ENCODE measurements around the gene IL17REL. TPM values are rescaled to one million over a fixed set of nuclear protein-coding genes. Genes with fewer than 3 reads are reported as not detected.

Gene IL17REL
- total RNA-seq, 1 donor from 2014 or later, result under 0.01 TPM

DNA sequence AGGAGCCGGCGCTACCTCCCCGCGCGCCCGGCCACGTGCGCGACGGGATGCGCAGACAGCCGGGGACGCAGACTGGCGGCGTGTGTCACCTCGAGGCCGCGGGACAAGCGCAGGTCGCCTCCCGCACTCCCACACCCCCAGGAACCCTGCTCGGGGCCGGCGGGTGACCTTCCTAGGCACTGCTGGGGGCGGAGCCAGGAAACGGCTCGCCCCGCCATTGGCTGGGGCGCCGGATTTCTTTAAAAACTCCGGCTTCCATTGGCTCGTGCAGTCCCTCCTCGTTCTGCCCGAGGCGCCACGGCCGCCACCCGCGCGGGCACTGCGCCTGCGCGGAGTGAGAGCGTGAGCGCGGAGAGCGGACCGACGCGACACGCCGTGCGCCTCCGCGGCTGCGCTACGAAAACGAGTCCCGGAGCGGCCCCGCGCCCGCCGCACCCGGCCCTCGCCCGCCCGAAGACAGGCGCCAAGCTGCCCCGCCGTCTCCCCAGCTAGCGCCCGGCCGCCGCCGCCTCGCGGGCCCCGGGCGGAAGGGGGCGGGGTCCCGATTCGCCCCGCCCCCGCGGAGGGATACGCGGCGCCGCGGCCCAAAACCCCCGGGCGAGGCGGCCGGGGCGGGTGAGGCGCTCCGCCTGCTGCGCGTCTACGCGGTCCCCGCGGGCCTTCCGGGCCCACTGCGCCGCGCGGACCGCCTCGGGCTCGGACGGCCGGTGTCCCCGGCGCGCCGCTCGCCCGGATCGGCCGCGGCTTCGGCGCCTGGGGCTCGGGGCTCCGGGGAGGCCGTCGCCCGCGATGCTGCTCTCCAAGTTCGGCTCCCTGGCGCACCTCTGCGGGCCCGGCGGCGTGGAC is 52.2 kb downstream of the IL17REL start, which contains the start of gene PIM3:
PIM3 (plus strand) TSS at position 614 of the 846 bp plus-strand sequence; CDS start at position 790, 176 bp downstream.
- FAIRE-seq, result no peak
- peak; percentile 99 for DNase-seq (ENCODE audit: low spot score in 2 of 2)

DNA sequence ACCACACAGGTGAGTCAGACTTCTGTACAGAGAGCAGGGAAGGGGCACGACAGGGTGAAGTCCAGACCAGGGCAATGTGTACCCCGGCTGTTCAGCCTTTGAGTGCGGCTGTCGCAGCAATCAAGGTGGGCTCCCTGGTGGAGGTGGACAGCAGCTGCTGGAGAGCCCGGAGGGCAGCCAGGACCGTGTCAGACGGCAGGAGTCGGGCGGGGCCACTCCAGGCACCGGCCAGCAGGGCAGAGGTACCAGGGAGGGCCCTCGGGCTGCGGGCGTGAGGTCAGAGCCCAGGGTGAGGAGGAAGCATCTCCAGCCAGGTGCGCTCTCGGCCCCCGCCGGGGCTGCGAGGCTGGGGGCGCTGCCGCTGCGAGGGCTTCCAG is 52.8 kb downstream of the IL17REL start:
- DNase-seq (ENCODE audit: low spot score in 2 of 2) (no peak), FAIRE-seq (no peak)

DNA sequence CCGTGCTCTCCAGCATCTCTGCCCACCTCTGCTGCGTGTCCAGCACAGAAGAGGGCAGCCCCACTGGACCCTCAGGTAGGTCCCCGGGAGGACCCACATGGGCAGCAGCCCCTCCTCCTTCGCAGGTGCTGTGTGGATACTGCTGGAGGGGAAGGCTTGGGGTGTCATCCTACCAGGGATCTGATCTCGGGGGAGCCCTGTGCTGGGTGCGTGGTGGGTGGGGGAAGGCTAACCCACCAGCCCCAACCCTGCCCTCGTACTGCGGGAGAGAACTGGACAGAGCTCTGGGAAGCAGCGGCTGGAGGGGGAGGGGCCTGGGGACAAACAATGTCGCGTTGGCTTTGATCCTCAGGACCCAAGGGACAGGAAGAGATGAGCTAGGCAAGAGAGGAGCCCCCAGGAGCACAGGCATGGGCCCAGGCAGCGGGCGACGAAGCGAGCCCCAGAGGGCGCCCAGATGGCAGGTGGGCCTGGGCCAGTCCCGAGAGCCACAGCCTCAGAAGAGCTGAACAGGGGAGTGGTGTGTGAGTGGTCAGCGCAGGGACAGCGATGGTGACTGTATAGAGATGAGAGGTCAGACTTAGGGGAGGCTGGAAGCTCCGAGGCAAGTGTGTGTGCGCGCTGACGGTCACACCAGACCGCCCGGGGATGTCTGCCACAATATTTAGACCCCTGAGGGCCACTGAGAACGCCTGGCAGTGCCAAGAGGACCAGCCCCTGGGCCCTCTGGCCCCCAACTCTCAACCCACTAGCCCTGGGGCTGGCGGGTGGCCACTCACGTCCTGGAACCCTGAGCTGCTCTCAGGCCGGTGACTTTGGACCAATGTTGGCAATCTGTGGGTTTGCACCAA is 53.4 kb downstream of the IL17REL start:
- FAIRE-seq (no peak), DNase-seq (ENCODE audit: low spot score in 2 of 2) (no peak)

DNA sequence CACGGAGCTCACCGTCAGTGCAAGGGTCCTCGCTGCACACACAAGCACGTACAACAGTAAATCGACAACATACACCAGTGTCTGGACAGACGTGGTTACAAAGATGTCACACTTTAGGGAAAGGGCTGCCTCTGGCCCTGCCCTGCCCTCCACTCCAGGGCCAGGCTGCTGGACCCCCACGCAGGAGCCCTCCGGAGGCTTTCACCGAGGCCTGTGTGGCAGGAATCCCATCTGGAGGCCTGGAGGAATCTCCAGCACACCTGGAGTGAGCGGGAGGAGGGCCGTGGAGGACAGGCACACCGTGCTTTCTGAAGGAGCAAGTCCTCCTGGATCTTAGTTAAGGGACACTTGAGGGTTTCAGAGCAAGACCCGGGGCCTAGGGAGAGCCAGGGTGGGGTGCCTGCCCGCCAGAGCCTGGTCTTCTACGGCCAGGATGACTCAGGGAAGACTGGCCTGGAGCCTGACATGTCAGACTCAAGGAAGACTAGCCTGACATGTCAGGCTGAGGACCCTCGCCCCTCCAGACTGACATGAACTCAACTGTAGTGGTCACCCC is 54.1 kb downstream of the IL17REL start:
- FAIRE-seq, result no peak
- DNase-seq (ENCODE audit: low spot score in 2 of 2), result no peak

DNA sequence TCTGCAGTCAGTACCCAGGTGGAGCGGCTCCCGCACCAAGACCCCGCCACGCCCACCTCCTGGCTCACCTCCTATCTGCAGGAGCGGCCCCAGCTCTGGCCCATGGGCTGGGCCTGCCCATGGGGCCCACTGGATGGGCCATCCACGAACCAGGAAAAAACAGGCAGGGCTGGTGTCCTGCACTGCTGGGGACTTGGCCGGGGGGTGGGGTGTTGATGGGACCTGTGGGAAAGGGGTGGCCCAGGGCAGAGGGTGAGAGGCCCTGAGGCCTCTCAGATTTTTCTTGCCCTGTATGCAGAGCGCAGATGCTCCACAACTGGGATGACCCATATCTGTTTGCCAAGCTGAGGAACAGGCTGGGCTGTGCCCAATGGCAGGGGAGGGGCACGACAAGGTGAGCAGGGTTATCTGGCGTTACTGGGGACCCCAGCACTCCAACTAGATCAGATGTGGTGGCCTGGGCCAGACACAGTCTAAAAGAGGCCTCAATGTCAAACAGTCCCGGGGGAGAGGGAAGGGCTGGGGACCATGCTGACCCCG is 54.7 kb downstream of the IL17REL start:
- no peak for DNase-seq (ENCODE audit: low spot score in 2 of 2)
- FAIRE-seq, result no peak

DNA sequence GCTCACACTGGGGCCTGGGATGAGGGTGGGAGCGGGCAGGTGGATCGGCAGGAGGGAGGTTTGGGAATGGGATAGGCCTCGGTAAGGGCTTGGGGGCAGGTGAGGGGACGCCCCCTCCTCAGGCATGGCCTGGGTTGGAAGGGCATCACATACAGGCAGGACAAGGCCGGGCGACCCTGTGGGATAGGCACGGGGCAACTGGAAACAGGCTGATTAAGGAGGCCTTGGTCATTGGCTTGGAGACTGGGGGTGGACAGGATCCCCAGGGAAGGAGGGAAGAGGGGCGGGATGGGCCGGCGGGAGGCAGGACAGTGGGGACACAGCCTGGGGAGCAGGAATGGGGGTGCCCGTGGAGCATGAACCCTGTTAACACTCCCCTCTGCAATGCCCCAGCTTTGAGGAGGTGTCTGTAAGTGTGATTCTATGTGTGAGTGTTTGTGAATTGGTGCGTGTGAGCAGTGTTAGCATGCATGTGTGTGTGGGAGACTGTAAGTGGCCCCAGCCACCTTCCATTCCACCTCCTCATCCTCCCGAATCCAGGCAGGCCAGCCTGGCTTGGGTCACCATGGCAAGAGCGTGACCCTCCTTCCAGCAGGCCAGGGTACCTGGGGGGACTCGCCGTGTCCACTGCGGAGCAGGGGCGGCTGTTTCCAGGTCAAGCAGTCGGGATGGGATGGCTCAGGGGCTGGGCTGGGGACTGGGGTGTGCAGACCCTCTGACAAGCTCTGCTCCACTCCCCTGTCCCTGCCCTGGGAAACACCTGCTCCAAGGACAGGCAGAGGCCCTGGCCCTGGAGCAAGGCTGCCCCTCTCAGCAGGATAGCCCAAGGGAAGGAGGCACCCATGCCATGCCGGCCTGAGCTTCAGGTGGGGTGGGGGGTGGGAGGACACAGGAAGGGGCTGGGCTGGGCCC is 55.4 kb downstream of the IL17REL start:
- FAIRE-seq, result no peak

DNA sequence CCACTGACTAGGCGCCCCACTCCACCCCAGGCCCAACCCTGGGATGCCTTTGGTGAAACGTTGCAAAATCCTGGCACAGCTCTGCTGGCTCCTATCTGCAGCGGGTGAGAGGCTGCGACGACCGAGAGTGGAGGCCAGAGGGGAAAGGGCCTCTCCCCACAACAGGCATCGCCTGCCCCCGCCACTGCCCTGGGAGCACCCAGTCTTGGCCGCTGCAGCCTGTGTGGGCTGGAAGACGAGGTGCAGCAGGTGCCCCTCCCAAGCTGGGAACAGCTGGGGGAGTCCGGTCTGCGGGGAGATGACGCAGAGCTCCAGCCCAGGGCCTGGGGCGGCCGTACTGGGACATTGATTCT is 56.2 kb downstream of the IL17REL start:
- FAIRE-seq (no peak), DNase-seq (ENCODE audit: low spot score in 2 of 2) (no peak)

More for the DNA sequence above, 55.4 kb downstream of the IL17REL start:
- DNase-seq (ENCODE audit: low spot score in 2 of 2), result no peak

DNA sequence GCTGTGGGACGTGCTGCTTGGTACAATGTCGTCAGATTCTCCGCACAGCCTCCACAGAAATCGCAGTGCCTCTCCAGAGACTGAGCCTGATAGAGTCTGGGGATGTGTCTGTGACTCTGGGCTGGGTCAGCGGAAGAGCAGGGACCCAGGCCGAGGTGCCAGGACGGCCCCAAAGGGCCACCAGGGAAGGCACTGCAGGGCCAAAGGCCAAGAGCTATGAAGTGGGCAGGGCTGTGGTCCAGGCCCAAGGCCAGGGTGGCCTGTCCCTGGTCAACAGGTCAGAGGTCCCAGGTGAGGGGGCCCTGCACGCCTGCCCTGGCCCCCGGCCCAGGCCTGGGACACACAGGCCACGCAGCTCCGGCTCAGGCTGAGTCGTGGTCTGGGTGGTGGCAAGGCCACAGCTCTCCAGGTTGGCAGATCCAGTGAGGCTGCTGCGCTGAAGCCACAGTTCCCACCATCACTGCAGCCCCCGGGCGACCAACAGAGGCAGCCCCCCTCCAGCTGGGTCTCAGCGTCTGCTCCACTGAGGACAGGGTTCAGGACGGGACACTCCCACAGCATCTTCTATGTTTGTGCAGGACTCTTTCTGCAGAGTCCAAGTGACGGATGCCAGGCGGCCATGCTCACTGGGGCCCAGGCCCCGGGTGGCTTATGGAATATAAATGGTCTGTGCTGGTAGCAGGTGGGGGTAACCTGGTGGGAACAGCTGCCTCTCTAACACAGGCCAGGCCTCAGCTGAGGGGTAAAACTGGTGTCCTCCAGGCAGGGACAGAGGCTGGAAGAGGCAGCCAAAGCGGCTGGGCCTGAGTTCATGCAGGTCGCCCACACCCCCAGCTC is 56.8 kb downstream of the IL17REL start:
- FAIRE-seq, result no peak
- no peak for DNase-seq (ENCODE audit: low spot score in 2 of 2)

DNA sequence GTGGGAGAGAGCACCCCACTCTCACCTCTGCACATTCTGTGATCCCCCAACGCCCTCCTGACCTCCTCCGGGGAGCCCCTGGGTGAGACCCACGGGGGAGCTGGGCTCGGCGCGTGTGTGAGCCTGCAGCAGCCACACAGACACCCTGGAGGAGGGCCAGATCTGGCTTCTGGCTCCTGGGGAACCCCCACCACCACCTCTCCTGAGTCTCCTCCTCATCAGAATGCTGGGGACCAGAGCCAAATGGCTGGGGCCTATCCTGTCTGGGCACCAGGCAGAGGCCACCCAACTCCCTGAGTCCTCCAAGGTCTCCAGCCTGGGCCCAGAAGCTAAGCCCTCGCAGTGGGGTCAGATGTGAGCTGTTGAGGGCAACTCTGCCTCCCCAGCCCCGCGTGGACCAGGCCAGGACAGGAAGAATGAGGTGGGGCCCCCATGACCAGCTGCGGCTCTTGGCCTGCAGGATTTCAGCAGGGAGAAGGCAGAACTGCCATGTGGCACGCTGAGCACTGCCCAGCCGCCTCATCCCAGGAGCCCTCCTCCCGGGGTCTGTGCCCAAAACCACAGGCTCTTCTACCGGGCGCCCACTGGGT is 57.5 kb downstream of the IL17REL start:
- no peak for DNase-seq (ENCODE audit: low spot score in 2 of 2)
- no peak for FAIRE-seq

DNA sequence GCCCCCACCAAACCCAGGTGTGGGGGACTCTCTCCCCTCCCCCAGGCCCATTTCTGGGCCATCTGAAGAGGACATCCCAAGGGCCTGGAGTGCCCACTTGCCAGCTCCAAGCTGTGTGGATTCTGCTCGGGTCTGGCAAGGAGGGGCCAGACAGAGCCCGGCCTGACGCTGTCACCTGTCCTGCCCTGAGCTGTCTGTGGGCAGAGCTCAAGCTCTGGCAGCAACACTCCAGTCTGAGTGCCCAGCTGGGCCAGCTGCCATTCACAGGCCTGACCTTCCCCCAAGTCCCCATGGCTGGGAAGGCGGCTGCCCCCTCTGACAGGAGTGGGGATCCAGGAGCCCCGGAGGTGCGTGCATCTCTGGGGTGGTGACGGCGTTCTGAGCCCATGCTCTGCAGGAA is 58.2 kb downstream of the IL17REL start:
- FAIRE-seq (no peak), DNase-seq (ENCODE audit: low spot score in 2 of 2) (no peak)

DNA sequence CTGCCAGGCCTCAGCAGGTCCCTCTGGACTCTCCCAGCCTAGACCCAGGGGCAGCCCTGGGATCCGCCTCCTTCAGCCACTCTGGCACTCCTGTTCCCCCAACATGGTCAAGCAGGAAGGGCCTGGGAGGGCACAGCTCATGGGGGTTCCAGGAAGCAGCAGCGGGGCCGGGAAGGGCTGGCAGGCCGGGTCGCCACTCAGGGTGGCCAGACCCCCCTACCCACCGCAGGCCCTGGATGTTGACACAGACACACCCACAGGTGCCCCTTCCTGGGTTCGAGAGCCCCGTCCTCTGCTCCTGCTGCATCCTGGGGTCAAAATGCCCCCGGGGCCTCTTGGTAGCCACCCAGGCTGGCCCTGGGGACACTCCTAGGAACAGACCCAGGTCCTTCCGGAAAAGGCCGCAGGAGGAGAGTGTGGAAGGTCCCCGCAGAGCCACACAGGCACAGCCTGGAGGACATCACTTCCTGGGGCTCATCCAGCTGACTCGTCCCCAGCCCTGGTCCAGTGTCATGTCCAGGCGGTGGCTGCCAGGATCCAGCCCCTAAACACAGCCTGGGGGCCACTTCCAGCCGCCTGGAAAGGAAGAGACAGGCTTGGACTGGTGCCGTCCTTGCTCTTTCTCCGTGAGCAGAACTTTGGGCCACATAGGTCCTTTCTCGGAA is 58.8 kb downstream of the IL17REL start:
- DNase-seq (ENCODE audit: low spot score in 2 of 2) (no peak), FAIRE-seq (no peak)

DNA sequence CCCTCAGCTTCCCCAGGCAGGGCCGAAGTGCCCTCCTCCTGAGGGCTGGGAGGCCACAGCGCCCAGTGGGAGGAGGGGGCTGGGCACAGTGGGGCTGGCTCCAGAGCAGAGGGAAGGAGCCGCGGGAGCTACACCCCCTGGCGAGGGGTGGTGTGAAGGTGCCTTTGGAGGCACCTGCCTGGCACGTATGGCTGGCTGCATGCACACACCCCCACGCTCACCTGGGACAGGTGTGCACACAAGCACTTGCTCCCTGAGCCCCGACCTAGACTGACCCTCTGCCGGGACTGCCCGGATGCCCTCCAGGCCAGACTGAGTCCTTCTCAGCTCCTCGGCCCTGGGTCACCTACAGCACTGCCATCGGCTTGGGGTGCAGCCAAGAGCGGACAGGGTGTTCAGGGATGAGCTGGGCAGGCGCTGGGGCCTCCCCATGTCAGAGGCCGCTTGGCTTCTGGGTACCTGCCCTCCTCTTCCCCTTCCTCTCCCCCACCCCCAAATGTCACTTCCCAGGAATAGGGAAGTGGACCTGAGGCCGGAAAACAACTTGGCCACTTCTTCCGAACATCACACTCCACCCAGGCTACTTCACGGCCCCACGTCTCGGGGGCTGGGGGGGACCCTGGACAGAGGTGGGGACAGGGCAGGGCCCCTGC is 59.4 kb downstream of the IL17REL start:
- DNase-seq (ENCODE audit: low spot score in 2 of 2) (no peak), FAIRE-seq (no peak)

DNA sequence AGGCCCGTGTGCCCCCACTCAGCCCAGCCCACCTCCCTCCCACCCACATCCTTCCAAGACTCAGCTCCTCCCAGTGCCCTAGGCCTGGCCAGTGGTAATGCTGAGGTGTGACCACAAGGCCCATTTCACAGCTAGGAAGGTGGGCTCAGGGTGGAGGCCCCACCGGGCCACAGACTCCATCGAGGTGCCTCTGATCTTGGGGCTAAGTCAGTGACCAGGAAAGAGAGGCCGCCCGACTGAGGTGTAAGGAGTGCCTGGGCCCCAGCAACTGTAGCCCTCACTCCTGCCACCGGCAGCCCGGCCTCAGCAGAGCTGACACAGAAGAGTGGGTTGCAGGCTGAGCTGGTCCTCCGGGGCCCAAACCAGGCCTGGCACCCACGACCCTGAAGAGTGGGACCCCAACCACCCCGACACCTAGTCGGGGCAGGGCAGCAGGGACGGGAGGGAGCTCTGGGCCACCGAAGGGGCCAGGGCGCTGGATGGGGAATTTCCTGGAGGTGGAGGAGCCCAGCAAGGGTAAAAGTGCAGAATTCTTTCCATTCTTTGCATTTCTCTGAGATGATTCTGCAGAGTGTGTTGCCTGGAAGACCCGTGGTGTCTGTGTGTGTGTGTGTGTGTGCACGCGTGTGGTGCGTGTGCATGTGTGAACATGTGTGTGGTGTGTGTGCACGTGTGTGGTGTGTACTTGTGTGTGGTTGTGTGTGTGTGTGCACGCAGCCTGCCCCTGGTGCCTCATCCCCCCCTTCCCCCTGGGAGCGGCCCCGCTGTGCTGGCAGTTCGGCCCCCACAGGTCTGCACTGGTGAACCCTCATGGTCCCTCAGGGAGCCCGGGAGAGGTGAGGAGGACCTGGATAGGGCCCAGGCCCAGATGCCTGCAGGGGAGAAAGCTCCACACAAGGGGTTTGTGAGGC is 60.3 kb downstream of the IL17REL start:
- FAIRE-seq (no peak), DNase-seq (ENCODE audit: low spot score in 2 of 2) (no peak)

DNA sequence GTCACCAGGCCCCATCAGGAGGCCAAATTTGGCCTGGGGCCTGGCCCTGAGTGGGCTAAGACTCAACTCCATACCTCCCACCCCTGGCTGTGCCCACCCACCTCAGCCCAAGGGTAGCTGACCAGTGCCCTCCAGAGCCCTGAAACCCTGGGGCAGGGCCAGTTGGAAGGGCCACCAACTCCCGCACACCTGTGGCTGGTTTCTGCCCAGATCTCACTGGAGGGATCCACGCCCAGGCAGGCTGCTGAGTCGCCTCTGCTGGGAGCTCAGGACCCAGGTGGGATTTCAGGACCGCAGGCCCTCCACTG is 60.9 kb downstream of the IL17REL start:
- no peak for DNase-seq (ENCODE audit: low spot score in 2 of 2)
- no peak for FAIRE-seq

DNA sequence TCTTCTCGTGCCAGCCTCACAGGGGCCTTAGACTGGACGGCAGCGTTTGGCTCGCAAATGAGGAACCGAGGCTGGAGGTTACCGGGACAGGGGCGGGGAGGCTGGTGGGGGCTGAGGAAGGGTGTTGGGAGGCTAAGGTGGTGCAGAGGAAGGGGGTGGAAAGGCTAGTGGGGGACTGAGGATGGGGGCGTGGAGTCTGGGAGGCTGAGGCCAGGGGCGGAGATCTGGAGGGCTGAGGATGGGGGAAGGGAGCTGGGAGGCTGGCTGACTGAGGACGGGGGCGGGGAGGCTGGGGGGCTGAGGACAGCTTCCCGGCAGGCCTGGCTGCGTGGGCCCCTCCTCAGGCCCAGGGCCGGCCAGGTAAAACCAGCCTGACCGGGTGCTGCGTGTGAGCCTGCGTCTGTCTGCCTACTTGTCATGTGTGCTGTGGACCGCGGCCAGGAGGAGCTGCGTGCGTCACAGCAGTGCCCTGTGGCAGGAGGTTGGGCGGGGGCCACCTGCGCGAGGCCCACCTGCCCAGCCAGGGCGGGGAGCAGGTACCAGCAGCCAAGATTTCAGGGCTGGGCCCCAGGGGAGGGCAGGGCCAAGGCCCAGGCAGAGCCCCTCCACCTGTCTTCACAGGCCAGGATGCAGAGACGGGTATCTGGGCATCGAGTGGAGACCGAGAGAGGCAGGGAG is 61.4 kb downstream of the IL17REL start:
- no peak for DNase-seq (ENCODE audit: low spot score in 2 of 2)
- FAIRE-seq, result no peak

DNA sequence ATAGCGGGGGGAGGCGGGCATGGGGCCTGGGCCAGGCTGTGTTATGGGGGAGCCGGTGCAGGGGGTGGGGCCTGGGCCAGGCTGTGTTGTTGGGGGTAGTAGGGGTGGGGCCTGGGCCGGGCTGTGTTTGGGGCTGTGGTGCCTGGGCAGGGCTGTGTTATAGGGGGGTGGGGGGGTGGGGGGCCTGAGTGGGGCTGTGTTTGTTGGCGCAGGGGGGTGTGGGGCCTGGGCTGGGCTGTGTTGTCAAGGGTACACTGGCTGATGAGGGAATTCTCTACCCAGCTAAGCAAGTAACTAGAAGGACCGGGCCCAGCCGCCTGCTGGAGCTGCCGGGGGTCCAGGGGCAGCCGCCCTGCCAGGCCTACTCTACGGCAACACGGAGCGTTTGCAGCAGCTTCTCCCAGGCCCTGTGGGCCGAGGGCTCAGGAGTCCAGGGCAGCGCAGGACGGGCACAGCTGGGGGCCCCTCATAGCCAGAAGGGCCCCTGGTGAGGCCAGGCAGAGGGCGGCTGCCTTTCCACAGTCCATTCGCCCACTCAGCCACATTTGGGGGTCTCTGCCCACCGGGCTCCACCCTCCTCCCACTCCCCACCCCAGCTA is 62.1 kb downstream of the IL17REL start:
- FAIRE-seq (no peak), DNase-seq (ENCODE audit: low spot score in 2 of 2) (no peak)

All from frontal cortex (tissue), 4 donors.